ENCODE results near the gene TTC28.

DNA sequence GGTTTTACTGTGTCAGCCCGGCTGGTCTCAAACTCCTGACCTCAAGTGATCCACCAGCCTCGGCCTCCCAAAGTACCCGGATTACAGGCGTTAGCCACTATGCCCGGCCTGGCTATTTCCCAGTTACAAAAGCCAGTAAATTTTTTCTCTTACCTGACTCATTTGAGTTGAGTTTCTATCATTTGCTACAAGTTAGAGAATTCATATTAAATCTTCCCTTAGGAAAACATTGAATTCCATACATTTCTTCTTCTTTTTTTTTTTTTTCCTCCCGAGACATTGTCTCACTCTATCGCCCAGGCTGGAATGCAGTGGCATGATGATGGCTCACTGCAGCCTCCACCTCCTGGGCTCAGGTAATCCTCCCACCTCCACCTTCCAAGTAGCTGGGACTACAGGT lies 36.0 kb upstream of the TTC28 start:
- TF ChIP-seq, protein P1, sequence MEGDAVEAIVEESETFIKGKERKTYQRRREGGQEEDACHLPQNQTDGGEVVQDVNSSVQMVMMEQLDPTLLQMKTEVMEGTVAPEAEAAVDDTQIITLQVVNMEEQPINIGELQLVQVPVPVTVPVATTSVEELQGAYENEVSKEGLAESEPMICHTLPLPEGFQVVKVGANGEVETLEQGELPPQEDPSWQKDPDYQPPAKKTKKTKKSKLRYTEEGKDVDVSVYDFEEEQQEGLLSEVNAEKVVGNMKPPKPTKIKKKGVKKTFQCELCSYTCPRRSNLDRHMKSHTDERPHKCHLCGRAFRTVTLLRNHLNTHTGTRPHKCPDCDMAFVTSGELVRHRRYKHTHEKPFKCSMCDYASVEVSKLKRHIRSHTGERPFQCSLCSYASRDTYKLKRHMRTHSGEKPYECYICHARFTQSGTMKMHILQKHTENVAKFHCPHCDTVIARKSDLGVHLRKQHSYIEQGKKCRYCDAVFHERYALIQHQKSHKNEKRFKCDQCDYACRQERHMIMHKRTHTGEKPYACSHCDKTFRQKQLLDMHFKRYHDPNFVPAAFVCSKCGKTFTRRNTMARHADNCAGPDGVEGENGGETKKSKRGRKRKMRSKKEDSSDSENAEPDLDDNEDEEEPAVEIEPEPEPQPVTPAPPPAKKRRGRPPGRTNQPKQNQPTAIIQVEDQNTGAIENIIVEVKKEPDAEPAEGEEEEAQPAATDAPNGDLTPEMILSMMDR (IDR thresholded peaks at IDR 0.05): no peak
- no peak for TF ChIP-seq POLR2A (IDR thresholded peaks at IDR 0.05)

Data from thyroid gland (tissue), 4 donors.